Activated CD4-positive, alpha-beta memory T cell treated with anti-CD3 and anti-CD28 coated beads, Interleukin-2, amount 10 ng/mL, durations not matched to agents 7 days and 5 days (primary cell): Measurements from ENCODE around the gene DNAJB11. TPM values are rescaled to one million over a fixed set of nuclear protein-coding genes. Genes with fewer than 3 reads are reported as not detected.
"Not testable (repeated sequence)": the region's sequence is repeated elsewhere in the genome, so short reads cannot be mapped to it uniquely, and the experiment has no call there.

ENCODE experiments used
- CTCF ChIA-PET: fragments of 350-600 bp; sonication (Branson Sonifier 250); formaldehyde crosslinking; loops from one replicate; lab custom pipeline; 2021; ENCODE audit warnings: antibody characterized with exemption, inconsistent platforms; lab: Charles Lee
- POLR2A ChIA-PET: fragments of 350-600 bp; sonication (Branson Sonifier 250); formaldehyde crosslinking; loops from one replicate; lab custom pipeline; 2021; ENCODE audit warnings: antibody characterized with exemption; lab: Charles Lee
- DNase-seq: peaks from one replicate; pipeline ENCODE4 v3.0.0-alpha.2; 2020
- H3K27ac Mint-ChIP-seq: one replicate; pipeline ENCODE4 v1.8.0; 2021; ENCODE audit warnings: mild to moderate bottlenecking, mixed read lengths
- H3K27me3 Mint-ChIP-seq: one replicate; pipeline ENCODE4 v1.8.0; 2021; ENCODE audit warnings: mixed read lengths
- H3K36me3 Mint-ChIP-seq: one replicate; pipeline ENCODE4 v1.8.0; 2021; ENCODE audit warnings: low read depth, mixed read lengths
- H3K4me1 Mint-ChIP-seq: one replicate; pipeline ENCODE4 v1.8.0; 2021; ENCODE audit warnings: mixed read lengths
- H3K4me3 Mint-ChIP-seq: one replicate; pipeline ENCODE4 v1.8.0; 2021; ENCODE audit warnings: mild to moderate bottlenecking, mixed read lengths
- H3K9me3 Mint-ChIP-seq: one replicate; pipeline ENCODE4 v1.8.0; 2021; ENCODE audit warnings: mixed read lengths
- total RNA-seq, 2 experiments: library from RNA; stranded (reverse); gene quantifications; one replicate each; pipeline ENCODE4 v1.2.3, GENCODE V29; 2021

The DNAJB11 gene
- total RNA-seq, 2 experiments from 2014 or later, result 50.7 to 55.7 TPM

DNA sequence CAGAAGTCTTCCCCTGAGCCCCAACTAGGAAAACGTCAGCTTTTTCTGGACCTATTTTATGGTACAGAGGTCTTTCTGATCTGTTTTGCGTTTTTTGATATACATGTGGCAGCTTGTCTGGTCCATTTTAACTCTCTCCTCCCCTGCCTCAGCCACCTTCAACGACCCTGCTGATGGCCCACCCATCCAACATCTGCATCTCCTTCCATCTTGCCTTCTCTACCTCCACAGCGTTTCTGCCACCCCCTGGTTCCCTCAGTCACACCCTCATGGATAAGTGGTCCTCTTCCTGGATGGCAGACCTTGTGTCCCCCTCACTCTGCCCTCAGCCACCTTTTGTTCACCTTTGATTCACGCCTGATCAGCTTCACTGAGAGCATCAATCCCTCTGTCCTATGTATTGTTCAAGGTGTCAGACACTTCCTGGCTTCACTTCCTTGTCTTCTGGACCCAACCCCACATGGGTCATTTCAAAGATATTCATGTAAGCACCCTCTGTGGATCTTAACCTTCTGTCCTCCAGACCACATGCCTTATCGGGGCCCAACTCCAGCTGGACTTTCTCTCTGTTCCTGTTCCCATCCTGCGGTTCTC is 55.8 kb downstream of the DNAJB11 start:
- Mint-ChIP-seq H3K4me3 (no peak overlapping the region), H3K27ac (no peak overlapping the region), H3K9me3 (peaks cover 2% of the 10 kb centered on the region), H3K4me1 (no peaks in the 10 kb centered on the region), H3K27me3 (peaks cover 31% of the 10 kb centered on the region), H3K36me3 (no peaks in the 10 kb centered on the region)
- DNase-seq, result no peak
- POLR2A ChIA-PET, result no interaction called here
- CTCF ChIA-PET, result interaction anchor here (0.6 to 3.7 kb wide), 2 partner anchors 11 to 643 kb away, joined by 3 to 41 read pairs; no protein-coding TSS in a partner anchor

DNA sequence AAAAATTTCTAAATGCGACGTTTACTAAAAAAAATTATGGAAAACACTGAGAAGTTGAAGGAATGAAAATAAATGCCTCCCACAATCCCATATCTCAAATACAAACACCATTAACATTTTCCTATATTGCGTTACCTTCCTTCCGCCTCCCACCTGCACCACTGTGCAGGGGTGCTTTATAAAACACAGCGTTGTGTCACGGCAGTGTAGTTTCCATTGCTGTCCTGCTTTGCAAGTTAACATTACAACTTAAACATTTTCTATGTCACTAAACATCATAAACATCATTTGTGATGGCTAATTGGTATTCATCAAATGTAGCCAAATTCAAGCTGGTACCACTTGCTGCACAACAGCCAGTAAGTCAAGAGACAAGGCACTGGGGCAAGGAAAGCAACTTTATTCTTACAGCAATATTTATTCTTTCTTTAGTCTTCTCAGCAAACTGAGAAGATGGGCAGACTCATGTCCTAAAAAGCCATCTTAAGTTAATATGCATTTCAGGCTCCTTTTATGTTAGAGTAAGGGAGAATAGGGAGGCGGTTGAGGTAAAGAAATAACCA is 57.4 kb downstream of the DNAJB11 start:
- no peaks in the 10 kb centered on the region for H3K4me1 Mint-ChIP-seq
- no peak for DNase-seq
- H3K9me3 Mint-ChIP-seq, result peaks cover 2% of the 10 kb centered on the region
- ChIA-PET CTCF (no interaction called here), POLR2A (no interaction called here)
- H3K36me3 Mint-ChIP-seq, result no peaks in the 10 kb centered on the region
- H3K27me3 Mint-ChIP-seq, result peaks cover 26% of the 10 kb centered on the region
- H3K27ac Mint-ChIP-seq, result no peak overlapping the region
- H3K4me3 Mint-ChIP-seq, result no peak overlapping the region

DNA sequence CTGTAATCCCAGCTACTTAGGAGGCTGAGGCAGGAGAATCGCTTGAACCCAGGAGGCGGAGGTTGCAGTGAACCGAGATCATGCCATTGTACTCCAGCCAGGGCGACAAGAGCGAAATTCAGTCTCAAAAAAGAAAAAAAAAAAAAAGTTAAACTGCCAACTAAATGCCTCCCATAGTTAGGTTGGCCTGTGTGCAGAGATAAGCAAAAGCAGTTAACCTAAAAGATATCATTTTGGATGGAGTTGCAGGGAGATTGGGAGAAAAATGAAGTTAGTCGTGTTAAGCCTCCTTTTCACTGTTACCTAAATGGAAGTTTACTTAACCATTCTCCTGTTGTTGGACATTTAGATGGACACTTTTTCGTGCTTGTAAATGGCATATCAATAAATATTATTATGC is 58.2 kb downstream of the DNAJB11 start:
- Mint-ChIP-seq H3K27ac (no peak overlapping the region), H3K27me3 (peaks cover 25% of the 10 kb centered on the region), H3K36me3 (no peaks in the 10 kb centered on the region), H3K9me3 (peaks cover 2% of the 10 kb centered on the region), H3K4me3 (no peak overlapping the region), H3K4me1 (no peaks in the 10 kb centered on the region)
- no peak for DNase-seq
- POLR2A ChIA-PET, result no interaction called here
- CTCF ChIA-PET, result interaction anchor here (0.7 to 2.8 kb wide), 2 partner anchors 12 to 14 kb away, joined by 3 to 11 read pairs; no protein-coding TSS in a partner anchor

DNA sequence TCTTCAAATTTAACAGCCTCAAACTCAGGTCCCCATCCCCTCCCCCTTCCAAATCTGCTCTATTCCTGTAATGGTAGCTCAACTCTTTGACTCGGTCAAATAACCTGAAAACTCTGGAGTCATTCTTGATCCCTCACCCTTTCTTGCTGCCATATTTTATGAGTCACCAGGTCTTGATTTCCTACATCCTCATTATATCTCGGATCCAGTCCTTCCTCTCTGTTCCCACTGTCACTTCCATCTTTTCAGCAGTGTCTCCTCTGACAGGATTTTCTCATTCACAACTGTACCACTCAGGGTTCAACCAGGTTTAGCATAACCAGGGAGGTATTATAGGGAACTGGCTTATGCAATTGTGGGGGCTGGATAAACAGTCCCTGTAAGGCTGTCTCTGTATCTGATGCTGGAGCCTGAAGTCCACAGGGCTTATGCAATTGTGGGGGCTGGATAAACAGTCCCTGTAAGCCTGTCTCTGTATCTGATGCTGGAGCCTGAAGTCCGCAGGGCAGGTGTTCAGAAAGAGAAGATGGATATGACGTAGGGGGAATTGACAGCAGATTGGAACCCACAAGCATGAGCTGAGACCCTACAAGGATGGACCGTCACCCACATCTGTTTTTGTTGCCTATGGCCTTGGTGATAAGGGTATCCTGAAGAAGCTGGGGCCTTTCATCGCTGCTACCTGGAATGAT is 60.6 kb downstream of the DNAJB11 start:
- H3K27me3 Mint-ChIP-seq, result peaks cover 25% of the 10 kb centered on the region

DNA sequence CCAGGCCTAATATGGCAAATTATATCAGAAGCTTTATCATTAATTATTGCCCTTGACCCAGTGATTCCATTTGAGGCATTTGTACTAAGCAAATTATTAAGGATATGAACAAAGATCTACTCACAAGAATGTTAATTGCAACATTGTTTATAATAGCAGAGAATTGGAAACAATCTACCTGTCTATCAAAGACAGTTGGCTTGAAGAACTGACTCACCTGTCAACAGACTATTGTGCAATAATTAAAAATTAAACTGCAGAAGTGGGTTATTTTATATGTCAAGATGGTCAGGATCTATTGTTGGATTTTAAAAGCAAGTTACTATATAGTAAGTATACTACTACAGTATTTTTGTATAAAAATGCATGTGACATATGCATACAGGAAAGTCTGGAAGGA is 63.0 kb downstream of the DNAJB11 start:
- DNase-seq, result no peak
- Mint-ChIP-seq H3K36me3 (no peaks in the 10 kb centered on the region), H3K4me1 (no peaks in the 10 kb centered on the region)

More for the DNA sequence above, 60.6 kb downstream of the DNAJB11 start:
- Mint-ChIP-seq H3K9me3 (peaks cover 2% of the 10 kb centered on the region), H3K4me1 (no peaks in the 10 kb centered on the region), H3K36me3 (no peaks in the 10 kb centered on the region), H3K4me3 (no peak overlapping the region), H3K27ac (no peak overlapping the region)
- CTCF ChIA-PET, result interaction anchor here (1.0 to 2.8 kb wide), 3 partner anchors 12 to 16 kb away, joined by 3 to 11 read pairs (median 6); no protein-coding TSS in a partner anchor
- POLR2A ChIA-PET, result no interaction called here
- DNase-seq, result no peak

DNA sequence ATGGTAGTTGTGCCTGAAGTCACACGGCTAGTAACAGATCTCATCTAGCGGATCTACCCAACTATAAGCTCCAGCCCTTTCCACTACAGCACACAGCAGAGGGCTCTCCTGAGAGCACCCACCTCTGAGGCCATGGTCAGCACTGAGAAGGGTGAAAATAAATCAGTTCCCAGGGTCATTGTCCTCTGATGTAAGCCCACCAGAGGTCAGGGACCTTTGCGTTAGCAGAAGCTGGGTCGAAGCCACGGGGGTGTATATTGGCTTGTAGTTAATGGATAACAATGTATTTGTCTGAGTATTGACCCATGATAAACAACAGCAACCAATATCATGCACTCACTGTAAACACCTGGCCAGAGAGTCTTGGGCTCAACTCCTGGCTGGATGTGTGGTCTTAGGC is 63.7 kb downstream of the DNAJB11 start:
- POLR2A ChIA-PET, H3K4me1 Mint-ChIP-seq, H3K36me3 Mint-ChIP-seq, H3K9me3 Mint-ChIP-seq, DNase-seq, CTCF ChIA-PET, H3K27ac Mint-ChIP-seq, H3K4me3 Mint-ChIP-seq: not testable (repeated sequence)
- peaks cover 28% of the 10 kb centered on the region for H3K27me3 Mint-ChIP-seq

More for the DNA sequence above, 63.0 kb downstream of the DNAJB11 start:
- H3K9me3 Mint-ChIP-seq, result no peaks in the 10 kb centered on the region
- H3K27ac Mint-ChIP-seq, result no peak overlapping the region
- no peak overlapping the region for H3K4me3 Mint-ChIP-seq
- ChIA-PET CTCF (interaction anchor here (1.4 kb wide), 1 partner anchor 19 kb away, joined by 5 read pairs; no protein-coding TSS in a partner anchor), POLR2A (no interaction called here)
- peaks cover 26% of the 10 kb centered on the region for H3K27me3 Mint-ChIP-seq

Other genes with a start within 250 kb of the DNAJB11 start
- under 1 TPM; 0.13 to 0.58 TPM for gene DGKG, start 208.5 kb upstream of the DNAJB11 start, total RNA-seq
- 1 to 10 TPM; 4.1 to 4.8 TPM for gene CRYGS, start 26.3 kb upstream of the DNAJB11 start, total RNA-seq
- gene TBCCD1, start 3.4 kb upstream of the DNAJB11 start, total RNA-seq, result 10 to 100 TPM; 11.9 to 13.5 TPM
- not detected for gene AHSG, start 42.3 kb downstream of the DNAJB11 start, total RNA-seq
- not detected for gene FETUB, start 69.7 kb downstream of the DNAJB11 start, total RNA-seq
- gene HRG, start 95.3 kb downstream of the DNAJB11 start, total RNA-seq, result not detected
- not detected for gene KNG1, start 146.6 kb downstream of the DNAJB11 start, total RNA-seq
- 100 to 1,000 TPM; 385 to 388 TPM for gene EIF4A2, start 212.9 kb downstream of the DNAJB11 start, total RNA-seq
- 10 to 100 TPM; 85.5 to 89.3 TPM for gene RFC4, start 235.8 kb downstream of the DNAJB11 start, total RNA-seq